ENCODE data around the gene TAGLN2. TPM values are rescaled to one million over a fixed set of nuclear protein-coding genes. Genes with fewer than 3 reads are reported as not detected.
A peak's percentile ranks its signal among the peaks of the same experiment; 100 is the strongest.

TAGLN2 gene
- 1,000 to 10,000 TPM; 1,235 to 1,676 (median 1,380) TPM for polyA plus RNA-seq (ENCODE audit: low read depth in 6 of 6)

DNA sequence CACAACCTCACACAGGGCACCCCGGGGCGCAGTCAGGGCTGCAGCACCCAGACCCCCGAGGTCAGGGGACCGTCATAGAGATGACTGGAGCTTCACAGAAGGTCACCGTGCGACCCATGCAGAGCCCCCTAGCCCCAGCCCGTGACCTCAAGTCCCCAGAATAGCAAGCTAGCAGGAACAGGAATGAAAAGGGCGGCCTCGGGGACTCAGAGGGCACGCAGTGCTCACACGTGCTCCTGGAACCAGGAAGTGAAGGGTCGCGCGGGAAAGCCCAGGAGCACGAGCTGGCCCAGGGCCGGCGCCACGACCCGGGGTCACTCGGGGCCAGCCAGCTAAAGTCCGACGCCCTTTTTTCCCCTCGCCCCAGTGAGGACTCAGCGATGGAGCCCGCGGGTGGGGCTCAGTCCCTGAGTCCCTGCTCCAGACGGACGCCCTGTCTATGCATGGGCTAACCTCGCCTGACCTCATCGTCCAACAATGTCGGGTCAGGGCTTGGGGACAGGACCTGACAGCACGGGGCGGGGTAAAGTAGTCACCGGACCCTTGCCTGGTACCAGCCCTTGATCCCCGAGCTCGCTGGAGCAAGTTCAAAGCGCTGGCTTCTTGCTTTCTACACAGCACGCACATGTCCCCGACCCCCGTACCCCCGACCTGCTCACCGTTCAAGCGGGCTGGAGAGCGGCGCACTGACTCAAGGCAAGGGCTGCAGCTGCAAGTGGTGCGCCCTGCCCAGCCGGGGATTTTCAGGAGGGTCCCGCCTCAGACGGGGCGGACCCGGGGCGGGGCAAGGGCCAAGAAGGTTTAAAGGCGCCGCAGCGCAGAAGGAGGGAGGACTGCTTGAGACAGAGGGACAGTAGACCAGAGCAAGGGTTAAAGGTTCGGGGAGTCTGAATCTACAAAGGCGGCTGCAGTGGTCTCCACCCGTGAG, at the start of gene TAGLN2:
Gene TAGLN2 (minus strand): TSS at position 717 of the 928 bp plus-strand sequence. CDS start 4,998 bp downstream, outside the sequence.
- H3K9me3 Mint-ChIP-seq, result peaks cover 0 to 3% (median 2%) of the 10 kb centered on the region in 7 donors
- peaks cover 57 to 73% (median 59%) of the 10 kb centered on the region in 3 donors for H3K4me1 Mint-ChIP-seq
- DNase-seq (peak; percentile 92), ATAC-seq (ENCODE audit: low read depth in 2 of 2) (peak; percentile 44 to 52)
- peak within 1 kb of the TSS; percentile 92 to 99 (median 96) for H3K4me3 Mint-ChIP-seq
- peak within 1 kb of the TSS; percentile 99 to 100 (median 100) for H3K27ac Mint-ChIP-seq
- H3K36me3 Mint-ChIP-seq, result peaks cover 9 to 31% of the 10 kb centered on the region in 2 donors
- H3K27me3 Mint-ChIP-seq, result peaks cover 0 to 22% (median 8%) of the 10 kb centered on the region in 3 donors

GRCh38 chr1:159974350-159974965, 49.2 kb upstream of the TAGLN2 start:
- Mint-ChIP-seq H3K36me3 (no peaks in the 10 kb centered on the region), H3K27me3 (peaks cover 24 to 34% (median 24%) of the 10 kb centered on the region in 3 donors), H3K4me3 (no peak overlapping the region), H3K4me1 (no peaks in the 10 kb centered on the region), H3K9me3 (no peaks in the 10 kb centered on the region), H3K27ac (no peak overlapping the region)
- ATAC-seq (ENCODE audit: low read depth in 2 of 2) (no peak), DNase-seq (no peak)

- no peak overlapping the region for H3K4me3 Mint-ChIP-seq
- H3K4me1 Mint-ChIP-seq, result no peaks in the 10 kb centered on the region
- H3K27ac Mint-ChIP-seq, result no peak overlapping the region
- ATAC-seq (ENCODE audit: low read depth in 2 of 2) (no peak), DNase-seq (no peak)
- no peaks in the 10 kb centered on the region for H3K36me3 Mint-ChIP-seq
- no peaks in the 10 kb centered on the region for H3K9me3 Mint-ChIP-seq
- peaks cover 24 to 34% (median 30%) of the 10 kb centered on the region in 3 donors for H3K27me3 Mint-ChIP-seq
Measured at GRCh38 chr1:159973350-159973940, 48.1 kb upstream of the TAGLN2 start.

GRCh38 chr1:159972443-159973205, 47.3 kb upstream of the TAGLN2 start:
- H3K27me3 Mint-ChIP-seq, result peaks cover 30 to 38% (median 35%) of the 10 kb centered on the region in 3 donors
- no peaks in the 10 kb centered on the region for H3K9me3 Mint-ChIP-seq
- H3K36me3 Mint-ChIP-seq, result no peaks in the 10 kb centered on the region
- H3K27ac Mint-ChIP-seq, result no peak overlapping the region
- ATAC-seq (ENCODE audit: low read depth in 2 of 2) (no peak), DNase-seq (no peak)
- no peaks in the 10 kb centered on the region for H3K4me1 Mint-ChIP-seq
- H3K4me3 Mint-ChIP-seq, result no peak overlapping the region

DNA sequence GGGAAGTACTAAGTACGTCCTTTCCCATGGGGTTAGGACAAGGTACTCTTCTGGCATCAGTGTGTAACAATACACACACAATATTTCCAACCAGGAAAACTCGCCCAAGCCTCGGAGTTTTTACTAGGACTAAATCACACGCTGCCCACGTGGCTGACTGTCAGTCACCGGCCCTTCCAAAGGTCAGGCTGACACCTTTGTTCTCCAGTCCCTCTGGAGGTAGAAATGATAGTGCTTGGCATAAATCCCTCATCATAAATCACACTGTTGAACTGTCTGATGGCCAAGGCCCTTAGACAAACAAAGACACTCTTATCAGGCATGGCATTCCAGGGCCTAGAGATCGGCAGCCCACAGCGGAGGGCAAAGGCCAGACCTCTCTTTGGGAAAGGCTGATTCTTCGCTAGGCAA, 45.6 kb upstream of the TAGLN2 start:
- DNase-seq, result no peak

DNA sequence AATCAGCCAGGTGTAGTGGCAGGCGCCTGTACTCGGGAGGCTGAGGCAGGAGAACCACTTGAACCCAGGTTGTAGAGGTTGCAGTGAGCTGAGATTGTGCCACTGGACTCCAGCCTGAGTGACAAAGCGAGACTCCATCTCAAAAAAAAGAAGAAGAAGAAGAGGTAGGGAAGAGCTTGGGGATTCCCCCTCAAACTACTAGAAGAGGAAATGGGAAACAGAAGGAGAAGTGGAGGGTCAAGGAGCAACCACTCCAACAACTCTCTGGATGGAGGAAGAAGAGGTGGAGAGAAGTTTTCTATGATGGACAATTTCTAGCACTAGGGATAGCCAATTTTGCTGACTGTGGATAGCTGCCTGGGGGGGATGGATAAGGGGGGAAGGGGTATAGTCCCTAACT, 43.6 kb upstream of the TAGLN2 start:
- Mint-ChIP-seq H3K4me1 (no peaks in the 10 kb centered on the region), H3K27me3 (peaks cover 23 to 39% (median 29%) of the 10 kb centered on the region in 3 donors), H3K9me3 (no peaks in the 10 kb centered on the region), H3K4me3 (no peak overlapping the region), H3K36me3 (no peaks in the 10 kb centered on the region), H3K27ac (no peak overlapping the region)
- DNase-seq (no peak), ATAC-seq (ENCODE audit: low read depth in 2 of 2) (no peak)

More for the DNA sequence above, 45.6 kb upstream of the TAGLN2 start:
- Mint-ChIP-seq H3K9me3 (no peaks in the 10 kb centered on the region), H3K27me3 (peaks cover 20 to 32% (median 23%) of the 10 kb centered on the region in 3 donors), H3K36me3 (no peaks in the 10 kb centered on the region), H3K4me3 (no peak overlapping the region), H3K4me1 (no peaks in the 10 kb centered on the region), H3K27ac (no peak overlapping the region)
- no peak for ATAC-seq (ENCODE audit: low read depth in 2 of 2)

GRCh38 chr1:159965263-159965662, 40.0 kb upstream of the TAGLN2 start:
- no peak overlapping the region for H3K27ac Mint-ChIP-seq
- ATAC-seq (ENCODE audit: low read depth in 2 of 2), result no peak
- DNase-seq, result no peak
- H3K4me3 Mint-ChIP-seq, result no peak overlapping the region
- no peaks in the 10 kb centered on the region for H3K9me3 Mint-ChIP-seq
- no peaks in the 10 kb centered on the region for H3K36me3 Mint-ChIP-seq
- H3K27me3 Mint-ChIP-seq, result peaks cover 22 to 40% (median 33%) of the 10 kb centered on the region in 3 donors
- no peaks in the 10 kb centered on the region for H3K4me1 Mint-ChIP-seq

GRCh38 chr1:159964144-159964543, 38.8 kb upstream of the TAGLN2 start:
- Mint-ChIP-seq H3K4me3 (no peak overlapping the region), H3K4me1 (no peaks in the 10 kb centered on the region), H3K36me3 (no peaks in the 10 kb centered on the region), H3K27ac (no peak overlapping the region), H3K27me3 (peaks cover 29 to 44% (median 39%) of the 10 kb centered on the region in 3 donors), H3K9me3 (no peaks in the 10 kb centered on the region)
- no peak for DNase-seq
- no peak for ATAC-seq (ENCODE audit: low read depth in 2 of 2)

- Mint-ChIP-seq H3K27ac (peak overlapping the region in 2 of 6 donors; percentile 32 to 65), H3K4me3 (no peak overlapping the region), H3K27me3 (peaks cover 20 to 34% (median 31%) of the 10 kb centered on the region in 3 donors), H3K36me3 (no peaks in the 10 kb centered on the region), H3K9me3 (no peaks in the 10 kb centered on the region), H3K4me1 (no peaks in the 10 kb centered on the region)
- ATAC-seq (ENCODE audit: low read depth in 2 of 2) (no peak), DNase-seq (no peak)
Measured at GRCh38 chr1:159962176-159962575, 36.9 kb upstream of the TAGLN2 start.

DNA sequence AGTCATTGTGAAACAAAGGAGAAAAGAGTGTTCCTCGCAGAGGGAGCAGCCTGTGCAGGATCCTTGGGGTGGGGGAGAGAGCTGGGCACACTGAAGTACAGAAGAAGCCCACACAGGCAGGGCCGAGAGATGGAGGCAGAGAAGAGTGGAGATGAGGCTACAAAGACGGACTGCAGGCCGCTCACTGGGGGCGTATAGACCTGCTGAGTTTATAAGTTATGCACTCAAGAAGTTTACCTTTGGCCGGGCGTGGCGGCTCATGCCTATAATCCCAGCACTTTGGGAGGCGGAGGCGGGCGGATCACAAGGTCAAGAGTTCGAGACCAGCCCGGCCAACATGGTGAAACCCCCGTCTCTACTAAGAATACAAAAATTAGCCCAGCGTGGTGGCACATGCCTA, 36.3 kb upstream of the TAGLN2 start:
- Mint-ChIP-seq H3K36me3 (no peaks in the 10 kb centered on the region), H3K27me3 (peaks cover 22 to 34% (median 32%) of the 10 kb centered on the region in 3 donors), H3K4me3 (no peak overlapping the region), H3K9me3 (no peaks in the 10 kb centered on the region), H3K4me1 (no peaks in the 10 kb centered on the region), H3K27ac (no peak overlapping the region)
- DNase-seq, result no peak
- ATAC-seq (ENCODE audit: low read depth in 2 of 2), result no peak

- Mint-ChIP-seq H3K9me3 (no peaks in the 10 kb centered on the region), H3K36me3 (no peaks in the 10 kb centered on the region), H3K27ac (peak overlapping the region in 1 of 6 donors; percentile 42), H3K27me3 (peaks cover 28 to 39% (median 30%) of the 10 kb centered on the region in 3 donors), H3K4me1 (no peaks in the 10 kb centered on the region), H3K4me3 (no peak overlapping the region)
- DNase-seq, result no peak
- no peak for ATAC-seq (ENCODE audit: low read depth in 2 of 2)
Measured at GRCh38 chr1:159960721-159961381, 35.5 kb upstream of the TAGLN2 start.

DNA sequence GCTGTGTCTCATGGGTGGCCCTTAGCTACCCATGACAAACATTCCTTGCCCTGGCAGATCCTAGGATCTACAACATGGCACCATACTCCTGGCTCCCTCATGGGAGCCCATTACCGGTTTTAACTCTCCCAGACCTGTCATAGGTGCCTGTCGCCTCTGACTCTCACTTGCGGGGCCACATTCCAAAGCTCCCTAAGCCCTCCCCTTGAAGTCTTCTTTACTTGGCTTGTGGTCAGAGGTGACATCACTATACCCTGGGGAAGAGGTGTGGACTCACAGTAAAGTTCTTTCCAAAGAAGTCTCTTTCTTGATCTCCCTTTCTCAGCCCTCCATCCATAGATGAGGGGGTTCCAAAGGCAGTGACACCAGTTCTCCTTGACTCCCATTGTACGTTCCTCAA, 34.1 kb upstream of the TAGLN2 start:
- Mint-ChIP-seq H3K27ac (peak overlapping the region in 1 of 6 donors; percentile 24), H3K36me3 (no peaks in the 10 kb centered on the region), H3K4me1 (no peaks in the 10 kb centered on the region), H3K4me3 (no peak overlapping the region), H3K9me3 (no peaks in the 10 kb centered on the region), H3K27me3 (peaks cover 29 to 44% (median 37%) of the 10 kb centered on the region in 3 donors)
- DNase-seq, result no peak
- no peak for ATAC-seq (ENCODE audit: low read depth in 2 of 2)

All from naive B cell (primary cell).